HepG2 (cell line): ENCODE data around the gene HOXA11. TPM values are rescaled to one million over a fixed set of nuclear protein-coding genes. Genes with fewer than 3 reads are reported as not detected.
A peak's percentile ranks its signal among the peaks of the same experiment; 100 is the strongest.

ENCODE experiments used
- ELF1 ChIP-seq: sonication (generic); formaldehyde crosslinking; IDR thresholded peaks from 2 replicates; pipeline ENCODE4 v1.4.0; 2020; ENCODE audit warnings: missing genetic modification reagents
- FLYWCH1 ChIP-seq: sonication (generic); formaldehyde crosslinking; IDR thresholded peaks from 2 replicates; pipeline ENCODE4 v1.8.1; 2023; ENCODE audit warnings: mild to moderate bottlenecking, missing genetic modification reagents
- MAFF ChIP-seq: IDR thresholded peaks from 2 replicates; pipeline ENCODE4 v1.6.1; 2011; ENCODE audit warnings: low read depth, low read length, improper control_type of control experiment
- MEIS2 ChIP-seq: sonication (generic); formaldehyde crosslinking; IDR thresholded peaks from 2 replicates; pipeline ENCODE4 v1.9.0; 2021; ENCODE audit warnings: mild to moderate bottlenecking, missing genetic modification reagents
- NCOR1 ChIP-seq: fragments of 200-600 bp; sonication (generic); IDR thresholded peaks from 2 replicates; pipeline ENCODE4 v1.7.0; 2017; ENCODE audit warnings: antibody characterized with exemption, low read length, borderline replicate concordance
- NFAT5 ChIP-seq: sonication (generic); formaldehyde crosslinking; IDR thresholded peaks from 2 replicates; pipeline ENCODE4 v1.4.0; 2020; ENCODE audit warnings: missing genetic modification reagents
- RAD21 ChIP-seq: fragments of 450-650 bp; formaldehyde crosslinking; IDR thresholded peaks from 2 replicates; pipeline ENCODE4 v1.5.0; 2020; ENCODE audit warnings: mild to moderate bottlenecking
- RBM22 ChIP-seq: fragments of 200-400 bp; formaldehyde crosslinking; optimal IDR thresholded peaks from 2 replicates; pipeline ENCODE3; 2017; ENCODE audit warnings: mild to moderate bottlenecking, low read length, moderate library complexity
- RFX1 ChIP-seq: fragments of 450-650 bp; IDR thresholded peaks from 2 replicates; pipeline ENCODE4 v1.6.1; 2017
- RNF2 ChIP-seq: fragments of 450-650 bp; conservative IDR thresholded peaks from 2 replicates; pipeline ENCODE4 v1.6.1; 2016; ENCODE audit warnings: low read depth
- RXRB ChIP-seq: IDR thresholded peaks from 2 replicates; pipeline ENCODE4 v1.6.1; 2016; ENCODE audit warnings: borderline replicate concordance, missing genetic modification reagents, missing compliant biosample characterization
- SIX4 ChIP-seq: sonication (generic); formaldehyde crosslinking; IDR thresholded peaks from 2 replicates; pipeline ENCODE4 v1.4.0; 2020; ENCODE audit warnings: missing genetic modification reagents
- ZBTB4 ChIP-seq: sonication (generic); formaldehyde crosslinking; IDR thresholded peaks from 2 replicates; pipeline ENCODE4 v1.4.0; 2020; ENCODE audit warnings: missing genetic modification reagents, mild to moderate bottlenecking, borderline replicate concordance
- ZBTB8A ChIP-seq: sonication (generic); formaldehyde crosslinking; IDR thresholded peaks from 2 replicates; pipeline ENCODE4 v1.4.0; 2020; ENCODE audit warnings: mild to moderate bottlenecking, low read depth, missing genetic modification reagents, borderline replicate concordance
- ZFP36 ChIP-seq: fragments of 150-350 bp; IDR thresholded peaks from 2 replicates; pipeline ENCODE4 v1.6.1; 2018; ENCODE audit warnings: borderline replicate concordance, low read length, low read depth; ENCODE audit not compliant: partially characterized antibody
- ZNF121 ChIP-seq: sonication (generic); formaldehyde crosslinking; IDR thresholded peaks from 2 replicates; pipeline ENCODE4 v1.5.0; 2020; ENCODE audit warnings: mild to moderate bottlenecking, missing genetic modification reagents
- ZNF761 ChIP-seq: sonication (generic); formaldehyde crosslinking; conservative IDR thresholded peaks from 2 replicates; pipeline ENCODE4 v1.4.0; 2020; ENCODE audit warnings: mild to moderate bottlenecking, missing genetic modification reagents
- ZNF777 ChIP-seq: sonication (generic); formaldehyde crosslinking; IDR thresholded peaks from 2 replicates; pipeline ENCODE4 v1.4.0; 2020; ENCODE audit warnings: missing genetic modification reagents
- polyA plus RNA-seq, 8 experiments: library from polyadenylated mRNA; depleted of rRNA in 3 of 8; stranded (reverse) in 7 of 8; unstranded in 1 of 8; fragments of >200 nt; fragmentation: Illumina TruSeq in 4 of 8; extraction: Trizol in 4 of 8; gene quantifications; 2 replicates each; pipeline versions ENCODE4 v1.2.1 to v1.2.3, GENCODE V29; 2011 to 2016; ENCODE audit warnings: low read depth in 4 of 8, missing spikeins in 1 of 8, mixed read lengths in 1 of 8; ENCODE audit not compliant: insufficient read depth in 1 of 8
- total RNA-seq, 5 experiments: library from RNA; depleted of rRNA; stranded (reverse); fragments of >200 nt; fragmentation: Illumina TruSeq; extraction: Trizol; gene quantifications; 2 replicates each; pipeline ENCODE4 v1.2.3, GENCODE V29; 2016; ENCODE audit warnings: low read depth in 1 of 5

HOXA11 gene
- total and polyA plus RNA-seq, 2 of the 13 experiments (the other 11 are each of a cell fraction or from before 2014, with no cell fraction given) = not detected

DNA sequence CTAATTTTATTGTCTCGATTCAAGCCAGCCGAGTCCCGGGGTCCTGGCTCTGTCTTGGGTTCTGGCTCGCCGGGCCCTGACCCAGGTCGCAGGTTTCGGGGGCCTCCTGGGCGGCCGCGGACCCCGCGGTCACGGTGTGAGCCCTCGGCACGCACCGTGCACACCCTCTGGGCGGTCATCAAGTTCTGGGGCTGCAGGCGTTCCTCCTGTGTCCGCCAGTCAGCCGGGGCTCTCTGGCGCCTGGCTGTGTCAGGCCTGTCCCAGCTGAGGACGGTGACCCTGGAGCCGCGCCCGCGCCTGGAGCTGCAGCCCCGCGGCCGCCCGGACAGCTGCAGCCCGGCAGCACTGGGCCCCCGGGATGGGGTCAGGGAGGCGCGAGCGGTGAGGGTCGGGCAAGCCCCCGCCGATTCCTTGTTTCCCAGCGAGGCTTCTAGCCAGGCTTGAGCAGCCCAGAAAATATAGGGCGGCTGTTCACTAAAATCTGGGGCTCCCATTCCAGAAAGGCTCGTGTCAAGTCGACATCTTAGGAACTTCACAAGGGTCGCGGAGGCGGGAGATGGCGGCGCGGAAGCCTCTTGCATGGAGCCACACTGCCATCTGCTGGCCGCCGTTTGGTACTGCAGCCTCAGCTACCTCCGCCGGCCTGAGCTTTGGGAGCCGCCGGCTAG, 24.4 kb downstream of the HOXA11 start (continued):
- TF ChIP-seq RXRB (CRISPR knock-in tag) = no peak
- no peak for TF ChIP-seq ZFP36
- TF ChIP-seq NCOR1 = no peak
- peak; percentile 57; the same call in 1 of the 2 replicates for TF ChIP-seq MEIS2
- no peak for TF ChIP-seq ZBTB8A (CRISPR knock-in tag)
- peak; percentile 97 for TF ChIP-seq RAD21 (CRISPR knock-in tag)
- TF ChIP-seq RFX1 = no peak
- TF ChIP-seq NFAT5 = no peak
- TF ChIP-seq ZBTB4 = no peak
- TF ChIP-seq MAFF = no peak
- peak; percentile 54; the same call in 1 of the 2 replicates for TF ChIP-seq RNF2
- peak; percentile 43; the same call in 1 of the 2 replicates for TF ChIP-seq ZNF777 (CRISPR knock-in tag)
- TF ChIP-seq RBM22 = no peak
- no peak for TF ChIP-seq FLYWCH1
- no peak for TF ChIP-seq ELF1 (CRISPR knock-in tag)
- TF ChIP-seq SIX4 = no peak
- no peak for TF ChIP-seq ZNF761
- no peak for TF ChIP-seq ZNF121
